Measurements from ENCODE around the gene AGAP1.

DNA sequence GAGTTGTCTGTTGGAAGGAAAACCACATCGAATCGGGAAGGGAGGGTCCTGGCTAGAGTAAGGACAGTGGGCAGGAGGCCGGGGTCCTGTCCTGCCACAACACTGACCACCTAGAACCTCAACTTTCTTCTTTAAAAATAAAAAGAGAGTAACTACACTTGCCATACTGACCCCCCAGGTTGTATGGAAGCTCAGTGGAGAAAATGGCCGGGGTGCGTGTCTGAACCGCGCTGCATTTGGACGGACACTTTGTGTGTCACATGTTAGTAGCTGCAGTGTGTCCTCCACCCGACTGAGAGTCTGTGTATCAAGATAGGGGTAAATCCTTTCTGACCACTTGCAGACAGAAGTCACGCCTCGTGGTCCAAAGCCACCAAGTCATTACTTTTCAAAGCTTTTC, 587.3 kb downstream of the AGAP1 start:
- TF ChIP-seq, protein P1, sequence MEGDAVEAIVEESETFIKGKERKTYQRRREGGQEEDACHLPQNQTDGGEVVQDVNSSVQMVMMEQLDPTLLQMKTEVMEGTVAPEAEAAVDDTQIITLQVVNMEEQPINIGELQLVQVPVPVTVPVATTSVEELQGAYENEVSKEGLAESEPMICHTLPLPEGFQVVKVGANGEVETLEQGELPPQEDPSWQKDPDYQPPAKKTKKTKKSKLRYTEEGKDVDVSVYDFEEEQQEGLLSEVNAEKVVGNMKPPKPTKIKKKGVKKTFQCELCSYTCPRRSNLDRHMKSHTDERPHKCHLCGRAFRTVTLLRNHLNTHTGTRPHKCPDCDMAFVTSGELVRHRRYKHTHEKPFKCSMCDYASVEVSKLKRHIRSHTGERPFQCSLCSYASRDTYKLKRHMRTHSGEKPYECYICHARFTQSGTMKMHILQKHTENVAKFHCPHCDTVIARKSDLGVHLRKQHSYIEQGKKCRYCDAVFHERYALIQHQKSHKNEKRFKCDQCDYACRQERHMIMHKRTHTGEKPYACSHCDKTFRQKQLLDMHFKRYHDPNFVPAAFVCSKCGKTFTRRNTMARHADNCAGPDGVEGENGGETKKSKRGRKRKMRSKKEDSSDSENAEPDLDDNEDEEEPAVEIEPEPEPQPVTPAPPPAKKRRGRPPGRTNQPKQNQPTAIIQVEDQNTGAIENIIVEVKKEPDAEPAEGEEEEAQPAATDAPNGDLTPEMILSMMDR (IDR thresholded peaks at IDR 0.05; ENCODE audit: insufficient read depth, low read depth, low read length): no peak
- no peak for TF ChIP-seq EZH2 (IDR thresholded peaks at IDR 0.05; ENCODE audit: insufficient read depth, low read length)
